WTC11 (cell line): Measurements from ENCODE around the gene SEPSECS. TPM values are rescaled to one million over a fixed set of nuclear protein-coding genes. Genes with fewer than 3 reads are reported as not detected.

Experiments used
- ATAC-seq: fragments of 200-7000 bp; cut with Tn5 transposase; 2 replicates; pipeline ENCODE4 v1.10.0; 2021; ENCODE audit warnings: mild to moderate bottlenecking, moderate library complexity
- CTCF ChIA-PET: fragments of 300-600 bp; sonication (Branson Sonifier 250); formaldehyde crosslinking; loops from one replicate; lab custom pipeline; 2021; ENCODE audit warnings: antibody characterized with exemption; lab: Charles Lee
- POLR2A ChIA-PET: fragments of 350-600 bp; sonication (Branson Sonifier 250); formaldehyde crosslinking; loops from one replicate; lab custom pipeline; 2021; ENCODE audit warnings: antibody characterized with exemption; lab: Charles Lee
- DNase-seq: peaks from one replicate; pipeline ENCODE4 v3.0.0; 2021; ENCODE audit warnings: low spot score
- H3K27ac Mint-ChIP-seq: 2 replicates; pipeline ENCODE4 v1.8.0; 2021; ENCODE audit warnings: mixed read lengths
- H3K27me3 Mint-ChIP-seq: 2 replicates; pipeline ENCODE4 v1.8.0; 2021; ENCODE audit warnings: low read depth, mild to moderate bottlenecking, moderate library complexity, mixed read lengths
- H3K36me3 Mint-ChIP-seq: 2 replicates; pipeline ENCODE4 v1.8.0; 2021; ENCODE audit warnings: mixed read lengths
- H3K4me1 Mint-ChIP-seq: 2 replicates; pipeline ENCODE4 v1.8.0; 2022; ENCODE audit warnings: mixed read lengths
- H3K4me3 Mint-ChIP-seq: 2 replicates; pipeline ENCODE4 v1.8.0; 2021; ENCODE audit warnings: mild to moderate bottlenecking, moderate library complexity, mixed read lengths
- H3K9me3 Mint-ChIP-seq: 2 replicates; pipeline ENCODE4 v1.8.0; 2021; ENCODE audit warnings: mixed read lengths
- CREB1 ChIP-seq: sonication (generic); formaldehyde crosslinking; IDR thresholded peaks from 2 replicates; pipeline ENCODE4 v1.8.0; 2023; ENCODE audit warnings: mild to moderate bottlenecking, missing genetic modification reagents
- E2F4 ChIP-seq: sonication (generic); formaldehyde crosslinking; IDR thresholded peaks from 2 replicates; pipeline ENCODE4 v1.8.1; 2022; ENCODE audit warnings: low read depth, mild to moderate bottlenecking, moderate library complexity, missing genetic modification reagents, borderline replicate concordance
- FOXJ3 ChIP-seq: sonication (generic); formaldehyde crosslinking; IDR thresholded peaks from 2 replicates; pipeline ENCODE4 v1.9.0; 2021; ENCODE audit warnings: missing genetic modification reagents, mild to moderate bottlenecking, borderline replicate concordance
- GTF2I ChIP-seq: fragments of 250-450 bp; sonication (Bioruptor Pico); conservative IDR thresholded peaks from 2 replicates; pipeline ENCODE4 v1.4.0; 2021; ENCODE audit warnings: mild to moderate bottlenecking
- JAZF1 ChIP-seq: fragments of 250-450 bp; sonication (Bioruptor Pico); IDR thresholded peaks from 2 replicates; pipeline ENCODE4 v1.9.0; 2021; ENCODE audit warnings: moderate library complexity, mild to moderate bottlenecking, inconsistent platforms
- STAT6 ChIP-seq: sonication (generic); formaldehyde crosslinking; conservative IDR thresholded peaks from 2 replicates; pipeline ENCODE4 v1.8.1; 2023; ENCODE audit warnings: mild to moderate bottlenecking, low read depth, missing genetic modification reagents, moderate library complexity
- ZNF232 ChIP-seq: sonication (generic); formaldehyde crosslinking; IDR thresholded peaks from 2 replicates; pipeline ENCODE4 v1.8.0; 2022; ENCODE audit warnings: mild to moderate bottlenecking, missing genetic modification reagents
- ZNF281 ChIP-seq: sonication (generic); formaldehyde crosslinking; IDR thresholded peaks from 2 replicates; pipeline ENCODE4 v1.8.0; 2023; ENCODE audit warnings: mild to moderate bottlenecking, missing genetic modification reagents
- total RNA-seq: library from RNA; stranded (reverse); gene quantifications from 3 replicates; pipeline ENCODE4 v1.2.3, GENCODE V29; 2021
- TF ChIP-seq, protein P1 (sequence below): sonication (generic); formaldehyde crosslinking; IDR thresholded peaks from 2 replicates; pipeline ENCODE4 v1.8.0; 2022; ENCODE audit warnings: mild to moderate bottlenecking, missing genetic modification reagents
- TF ChIP-seq, protein P2 (sequence below): sonication (generic); formaldehyde crosslinking; IDR thresholded peaks from 2 replicates; pipeline ENCODE4 v1.8.1; 2022; ENCODE audit warnings: missing genetic modification reagents, borderline replicate concordance

SEPSECS gene
- total RNA-seq, 1 experiment from 2014 or later, result 6.2 TPM

DNA sequence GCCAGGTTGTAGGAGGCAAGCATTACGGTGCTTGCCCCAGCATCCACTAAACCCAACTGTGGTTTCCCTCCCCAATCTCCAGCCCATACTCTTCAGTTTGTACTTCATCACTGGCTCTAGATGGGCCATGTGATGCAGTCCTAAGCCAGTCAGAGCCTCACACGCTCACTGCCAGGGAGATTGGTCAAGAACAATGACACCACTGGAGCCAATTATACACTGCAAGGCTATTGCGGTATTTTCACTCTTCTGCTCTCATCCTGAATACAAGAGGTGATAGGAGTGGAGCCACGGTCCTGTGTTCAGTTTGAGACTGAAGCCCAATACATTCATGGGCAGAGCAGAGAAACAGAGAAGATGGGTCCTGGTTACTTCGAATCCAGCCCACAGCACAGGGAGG, 58.4 kb downstream of the SEPSECS start (continued):
- TF ChIP-seq ZNF281 (CRISPR knock-in tag) (no peak), STAT6 (CRISPR knock-in tag) (no peak)

GRCh38 chr4:25100710-25101109, 59.5 kb downstream of the SEPSECS start:
- Mint-ChIP-seq H3K9me3 (peaks cover 15% of the 10 kb centered on the region), H3K27me3 (peaks cover 5% of the 10 kb centered on the region; the same call in 1 of the 2 replicates), H3K4me1 (no peaks in the 10 kb centered on the region), H3K27ac (no peak overlapping the region), H3K36me3 (peaks cover 3% of the 10 kb centered on the region), H3K4me3 (no peak overlapping the region)
- no peak for TF ChIP-seq FOXJ3 (CRISPR knock-in tag)
- CTCF ChIA-PET, result no interaction called here
- DNase-seq (no peak), ATAC-seq (no peak)
- POLR2A ChIA-PET, result no interaction called here

DNA sequence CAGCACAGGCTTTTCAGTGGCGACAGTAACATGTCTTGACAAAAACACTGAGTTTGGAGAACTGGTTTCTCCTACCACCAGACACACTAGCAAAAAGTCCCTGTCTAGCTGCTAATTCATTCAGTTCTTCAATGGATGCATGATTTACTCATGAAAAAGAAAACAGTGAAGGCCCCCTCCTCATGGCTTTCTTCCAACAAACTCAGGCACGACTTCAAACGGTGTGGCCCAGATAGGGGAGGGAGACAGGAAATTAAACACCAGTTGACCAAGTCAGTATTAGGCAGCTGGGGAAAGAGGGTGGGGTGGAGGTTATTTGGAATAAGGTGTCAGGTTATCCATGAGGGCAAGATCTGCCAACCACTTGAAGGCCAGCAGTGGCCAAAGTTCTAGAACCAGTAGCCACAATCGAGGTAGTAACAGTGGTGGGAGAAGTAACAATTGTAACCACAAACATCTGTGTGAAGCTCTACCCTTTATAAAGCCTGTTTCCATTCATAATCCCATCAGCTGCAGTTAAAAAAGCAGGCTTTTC, 60.2 kb downstream of the SEPSECS start:
- ChIA-PET CTCF (interaction anchor here (0.9 kb wide), 1 partner anchor 55 kb away, joined by 3 read pairs; no protein-coding TSS in a partner anchor), POLR2A (no interaction called here)
- Mint-ChIP-seq H3K36me3 (peaks cover 3% of the 10 kb centered on the region), H3K27me3 (peaks cover 5% of the 10 kb centered on the region; the same call in 1 of the 2 replicates), H3K4me3 (no peak overlapping the region), H3K4me1 (no peaks in the 10 kb centered on the region), H3K9me3 (peaks cover 15% of the 10 kb centered on the region), H3K27ac (no peak overlapping the region)
- ATAC-seq (no peak), DNase-seq (no peak)
- TF ChIP-seq, protein P1, sequence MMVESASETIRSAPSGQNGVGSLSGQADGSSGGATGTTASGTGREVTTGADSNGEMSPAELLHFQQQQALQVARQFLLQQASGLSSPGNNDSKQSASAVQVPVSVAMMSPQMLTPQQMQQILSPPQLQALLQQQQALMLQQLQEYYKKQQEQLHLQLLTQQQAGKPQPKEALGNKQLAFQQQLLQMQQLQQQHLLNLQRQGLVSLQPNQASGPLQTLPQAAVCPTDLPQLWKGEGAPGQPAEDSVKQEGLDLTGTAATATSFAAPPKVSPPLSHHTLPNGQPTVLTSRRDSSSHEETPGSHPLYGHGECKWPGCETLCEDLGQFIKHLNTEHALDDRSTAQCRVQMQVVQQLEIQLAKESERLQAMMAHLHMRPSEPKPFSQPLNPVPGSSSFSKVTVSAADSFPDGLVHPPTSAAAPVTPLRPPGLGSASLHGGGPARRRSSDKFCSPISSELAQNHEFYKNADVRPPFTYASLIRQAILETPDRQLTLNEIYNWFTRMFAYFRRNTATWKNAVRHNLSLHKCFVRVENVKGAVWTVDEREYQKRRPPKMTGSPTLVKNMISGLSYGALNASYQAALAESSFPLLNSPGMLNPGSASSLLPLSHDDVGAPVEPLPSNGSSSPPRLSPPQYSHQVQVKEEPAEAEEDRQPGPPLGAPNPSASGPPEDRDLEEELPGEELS (CRISPR knock-in tag), result no peak
- no peak for TF ChIP-seq ZNF232 (CRISPR knock-in tag)

DNA sequence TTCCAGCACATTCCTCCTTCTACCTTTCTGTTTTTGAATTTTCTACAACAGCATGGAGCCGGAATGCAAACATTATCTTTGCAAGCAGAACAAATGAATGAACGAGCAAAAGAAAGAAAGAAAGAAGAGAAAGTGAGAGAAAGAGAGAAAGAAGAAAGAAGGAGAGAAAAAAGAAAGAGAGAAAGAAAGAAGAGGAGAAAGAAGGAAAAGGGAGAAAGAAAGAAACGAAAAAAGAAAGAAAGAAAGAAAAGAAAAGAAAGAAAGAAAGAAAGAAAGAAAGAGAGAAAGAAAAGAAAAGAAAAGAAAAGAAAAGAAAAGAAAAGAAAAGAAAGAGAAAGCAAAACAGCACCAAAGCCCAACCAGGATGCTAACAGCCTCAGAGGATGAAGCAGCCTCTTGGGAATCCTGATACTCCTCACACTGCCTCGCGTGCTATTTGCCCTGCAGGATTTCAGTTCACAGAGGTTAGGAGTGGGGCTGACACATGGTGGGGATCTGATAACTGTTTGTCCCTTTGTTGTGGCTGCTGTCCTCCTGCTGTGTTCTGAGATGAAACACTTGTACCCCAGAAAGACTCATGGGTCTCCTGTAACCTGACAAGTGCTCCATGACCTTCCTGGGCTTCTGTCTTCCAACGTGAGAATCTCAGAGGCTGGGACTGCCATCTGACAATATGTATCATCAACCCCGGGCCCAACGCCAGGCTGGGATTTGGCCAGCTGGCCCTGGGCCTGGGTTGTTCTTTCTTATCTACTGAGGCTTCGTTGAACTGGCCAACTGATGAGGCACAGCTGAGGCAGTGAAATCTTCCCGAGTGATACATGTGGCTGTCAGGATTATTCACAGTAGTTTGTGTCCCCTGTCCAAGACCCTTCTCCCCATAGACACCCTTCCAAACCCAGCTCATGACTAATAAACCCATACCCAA, 61.0 kb downstream of the SEPSECS start:
- Mint-ChIP-seq H3K27ac (no peak overlapping the region), H3K4me1 (no peaks in the 10 kb centered on the region), H3K36me3 (peaks cover 4% of the 10 kb centered on the region), H3K9me3 (peaks cover 19% of the 10 kb centered on the region), H3K27me3 (peaks cover 5% of the 10 kb centered on the region; the same call in 1 of the 2 replicates), H3K4me3 (no peak overlapping the region)
- DNase-seq, result no peak
- ChIA-PET POLR2A (no interaction called here), CTCF (interaction anchor here (0.9 kb wide), 1 partner anchor 54 kb away, joined by 3 read pairs; no protein-coding TSS in a partner anchor)
- TF ChIP-seq E2F4 (CRISPR knock-in tag) (no peak), FOXJ3 (CRISPR knock-in tag) (no peak), CREB1 (CRISPR knock-in tag) (no peak), JAZF1 (no peak), GTF2I (CRISPR knock-in tag) (no peak), ZNF281 (CRISPR knock-in tag) (no peak)
- TF ChIP-seq, protein P2, sequence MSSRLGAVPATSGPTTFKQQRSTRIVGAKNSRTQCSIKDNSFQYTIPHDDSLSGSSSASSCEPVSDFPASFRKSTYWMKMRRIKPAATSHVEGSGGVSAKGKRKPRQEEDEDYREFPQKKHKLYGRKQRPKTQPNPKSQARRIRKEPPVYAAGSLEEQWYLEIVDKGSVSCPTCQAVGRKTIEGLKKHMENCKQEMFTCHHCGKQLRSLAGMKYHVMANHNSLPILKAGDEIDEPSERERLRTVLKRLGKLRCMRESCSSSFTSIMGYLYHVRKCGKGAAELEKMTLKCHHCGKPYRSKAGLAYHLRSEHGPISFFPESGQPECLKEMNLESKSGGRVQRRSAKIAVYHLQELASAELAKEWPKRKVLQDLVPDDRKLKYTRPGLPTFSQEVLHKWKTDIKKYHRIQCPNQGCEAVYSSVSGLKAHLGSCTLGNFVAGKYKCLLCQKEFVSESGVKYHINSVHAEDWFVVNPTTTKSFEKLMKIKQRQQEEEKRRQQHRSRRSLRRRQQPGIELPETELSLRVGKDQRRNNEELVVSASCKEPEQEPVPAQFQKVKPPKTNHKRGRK (CRISPR knock-in tag), result peak; percentile 56; the same call in 1 of the 2 replicates
- ATAC-seq, result no peak
